HG03575 (cell line): ENCODE results near the gene ZDHHC11.
"Not testable (repeated sequence)": the region's sequence is repeated elsewhere in the genome, so short reads cannot be mapped to it uniquely, and the experiment has no call there.

Experiments
- ATAC-seq: cut with Tn5 transposase; IDR thresholded peaks from one replicate; pipeline ENCODE4 v1.9.1; 2021; ENCODE audit not compliant: unreplicated experiment, insufficient number of reproducible peaks, low FRiP score; ENCODE audit errors: extremely low read depth

The ZDHHC11 gene

GRCh38 chr5:784428-785177 is 66.2 kb downstream of the ZDHHC11 start, which contains the start of gene ZDHHC11B:
TSS of gene ZDHHC11B (minus strand) at chr5:784729. CDS start at chr5:766919, 17,810 bp downstream.
- ATAC-seq, result not testable (repeated sequence)

GRCh38 chr5:783881-784427 is 66.8 kb downstream of the ZDHHC11 start:
- ATAC-seq, result not testable (repeated sequence)

GRCh38 chr5:783049-783802 is 67.6 kb downstream of the ZDHHC11 start:
- not testable (repeated sequence) for ATAC-seq

- not testable (repeated sequence) for ATAC-seq
Measured at GRCh38 chr5:782356-782755, 68.4 kb downstream of the ZDHHC11 start.

DNA sequence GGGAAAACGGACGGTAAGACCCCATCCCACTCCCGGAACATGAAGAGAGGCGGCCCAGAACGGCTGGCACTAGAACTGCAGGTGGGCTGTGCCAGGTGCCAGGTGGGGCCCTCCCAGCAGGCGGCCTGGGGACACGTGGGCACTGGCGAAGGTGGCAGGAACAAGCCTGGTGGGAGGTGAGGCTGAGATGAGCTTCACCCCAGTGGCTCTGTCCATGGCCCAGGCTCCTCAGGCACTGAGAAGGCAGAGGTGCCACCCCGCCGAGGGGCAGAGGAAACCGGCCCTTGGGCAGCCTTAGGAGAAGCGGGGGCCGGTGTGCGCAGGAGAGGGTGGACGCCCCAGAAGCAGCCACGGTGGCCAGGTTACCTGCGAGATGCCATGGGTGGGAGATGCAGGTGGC is 70.2 kb downstream of the ZDHHC11 start:
- ATAC-seq, result not testable (repeated sequence)

GRCh38 chr5:778967-779366 is 71.8 kb downstream of the ZDHHC11 start:
- ATAC-seq, result not testable (repeated sequence)

- ATAC-seq, result not testable (repeated sequence)
Measured at GRCh38 chr5:778421-778820, 72.4 kb downstream of the ZDHHC11 start.

GRCh38 chr5:777756-778161 is 73.0 kb downstream of the ZDHHC11 start:
- no peak for ATAC-seq

GRCh38 chr5:776862-777711 is 73.7 kb downstream of the ZDHHC11 start:
- ATAC-seq, result no peak

DNA sequence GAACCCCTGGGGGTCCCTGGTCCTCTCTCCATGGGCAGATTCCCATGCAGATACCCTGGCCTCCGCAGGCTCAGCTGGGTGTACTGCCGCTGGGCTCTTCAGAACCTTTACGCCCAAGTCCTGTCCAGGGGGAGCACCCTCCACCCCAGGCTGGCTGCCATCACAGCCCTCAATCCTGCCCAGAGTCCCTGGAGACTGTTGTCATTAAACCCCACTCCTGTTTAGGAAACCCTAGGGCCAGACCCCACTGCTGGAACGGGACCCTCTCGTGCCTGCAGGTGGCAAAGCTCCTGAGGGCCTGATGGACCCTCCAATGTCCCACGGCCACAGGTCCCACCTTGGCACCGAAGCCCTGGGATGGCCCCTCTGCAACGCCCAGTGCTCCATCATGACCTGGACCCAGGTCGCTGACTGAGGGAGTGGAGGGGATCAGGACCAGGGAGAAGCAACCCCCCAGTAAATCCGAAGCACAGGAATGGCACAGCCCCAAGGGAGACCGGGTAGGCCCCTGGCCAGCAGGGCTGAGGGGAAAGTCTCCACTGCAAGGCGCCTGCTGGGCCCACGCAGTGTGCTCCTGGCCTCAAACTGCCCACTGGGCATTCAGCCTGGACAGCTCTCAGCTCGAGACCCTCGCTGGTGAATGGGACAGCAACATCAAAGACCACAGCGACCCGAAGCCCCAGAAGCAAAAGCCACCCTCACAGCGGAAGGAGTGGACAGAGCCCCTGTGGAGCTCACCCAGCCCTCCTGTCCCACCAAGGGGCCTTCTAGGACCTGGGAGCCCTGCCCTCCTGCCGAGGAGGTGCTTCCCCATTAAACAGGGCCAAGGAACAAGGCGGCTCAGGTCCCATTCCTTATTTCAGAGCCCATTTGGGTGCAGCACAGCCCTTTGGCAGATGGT is 74.6 kb downstream of the ZDHHC11 start:
- ATAC-seq, result no peak

DNA sequence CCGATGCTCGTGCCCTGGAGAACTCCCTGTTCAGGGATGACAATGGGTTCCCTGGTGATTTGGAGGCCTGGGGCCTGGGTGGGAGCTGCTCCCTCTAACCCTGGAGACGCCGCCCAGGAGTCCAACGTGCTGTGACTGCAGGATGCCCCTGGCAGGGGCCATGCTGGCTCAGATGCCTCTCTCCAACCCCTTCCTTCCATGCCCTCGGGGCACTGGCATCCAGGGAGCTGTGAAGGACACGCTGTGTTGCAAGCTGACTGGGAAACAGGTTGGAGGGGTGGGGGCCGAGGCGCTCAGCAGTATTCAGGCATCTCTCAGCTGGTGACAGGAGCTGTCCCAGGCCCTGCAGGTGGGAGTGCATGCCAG is 75.2 kb downstream of the ZDHHC11 start:
- ATAC-seq, result not testable (repeated sequence)

DNA sequence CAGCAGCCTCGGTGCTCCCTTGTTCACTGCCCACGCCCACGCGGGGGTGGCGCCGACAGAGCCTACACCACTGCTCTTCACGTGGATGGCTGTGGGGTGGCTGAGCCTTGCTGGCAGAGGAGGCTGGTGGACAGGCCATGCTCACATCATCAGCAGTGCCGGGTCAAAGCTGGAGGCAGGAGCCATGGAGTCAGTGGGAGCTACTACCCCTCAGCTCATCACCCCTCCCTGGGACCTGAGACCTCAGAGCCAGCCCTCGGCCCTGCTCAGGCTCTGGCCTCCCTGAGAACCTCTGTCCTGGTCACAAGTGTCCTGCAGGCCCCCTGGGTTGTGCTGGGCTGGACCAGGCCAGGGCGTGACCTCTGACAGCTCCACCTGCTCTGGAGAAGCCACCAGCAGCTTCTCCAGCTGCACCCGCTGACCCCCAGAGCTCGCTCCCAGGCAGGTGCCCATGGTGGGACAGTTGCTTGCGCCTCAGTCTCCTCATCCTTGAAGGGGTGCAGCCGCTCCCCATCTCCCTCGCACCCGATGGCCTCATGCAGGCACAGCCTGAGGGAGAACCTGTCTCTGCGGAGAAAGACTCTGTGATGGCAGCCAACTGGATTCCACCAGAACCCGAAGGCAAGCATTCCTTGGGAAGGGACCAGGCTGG is 75.8 kb downstream of the ZDHHC11 start:
- ATAC-seq, result not testable (repeated sequence)

- not testable (repeated sequence) for ATAC-seq
Measured at GRCh38 chr5:774304-774703, 76.5 kb downstream of the ZDHHC11 start.

DNA sequence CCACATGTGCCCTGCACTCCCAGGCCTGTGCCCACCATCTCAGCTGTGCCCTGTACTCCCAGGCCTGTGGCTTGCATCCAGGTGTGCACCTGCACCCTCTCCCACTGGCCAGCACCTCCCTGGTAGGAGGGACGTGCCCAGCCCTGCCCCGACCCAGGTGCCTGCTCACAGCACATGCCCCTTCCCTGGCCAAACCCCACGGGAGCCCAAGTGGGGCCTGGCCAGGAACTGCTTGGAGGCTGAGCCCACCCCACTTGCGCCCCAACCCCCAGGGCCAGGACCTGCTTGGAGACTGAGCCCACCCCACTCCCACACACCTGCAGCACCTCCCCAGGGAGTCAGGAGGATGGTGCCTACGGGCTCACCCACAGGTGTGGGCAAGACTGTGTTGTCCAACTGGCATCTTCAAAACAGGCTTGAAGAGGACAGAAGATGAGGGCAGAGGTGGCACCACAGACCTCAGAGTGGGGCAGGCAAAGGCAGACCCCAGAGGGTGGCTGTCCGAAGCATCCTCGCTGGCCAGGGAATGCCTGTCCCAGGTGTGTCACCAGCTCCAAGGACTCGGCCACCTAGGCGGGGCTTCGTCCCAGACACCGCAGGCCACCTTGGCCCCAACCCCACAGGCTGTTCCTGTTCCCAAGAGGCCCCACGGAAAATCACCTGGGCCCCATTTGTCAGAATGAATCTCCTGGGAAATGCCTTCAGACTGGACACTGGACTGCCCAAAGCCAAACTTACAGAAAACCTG is 77.1 kb downstream of the ZDHHC11 start:
- ATAC-seq, result no peak

DNA sequence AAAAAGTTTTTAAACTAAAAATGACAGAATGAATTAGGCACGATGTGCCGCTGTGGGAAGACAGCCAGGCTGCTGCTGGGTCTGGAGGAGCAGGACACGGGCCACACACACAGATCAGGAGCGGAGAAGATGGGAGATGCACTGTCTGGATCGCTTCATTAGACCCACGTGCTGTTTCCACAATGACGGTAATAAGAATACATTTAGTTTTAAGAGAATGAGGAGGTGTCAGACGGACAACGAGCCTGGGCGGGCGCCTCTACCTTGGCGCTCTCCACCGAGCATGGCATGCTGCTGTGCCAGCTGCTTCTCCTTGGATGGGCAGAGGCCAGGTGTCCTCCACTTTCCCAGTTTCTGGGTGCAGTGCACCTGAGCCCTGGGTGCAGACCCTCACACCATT is 77.9 kb downstream of the ZDHHC11 start:
- not testable (repeated sequence) for ATAC-seq

- not testable (repeated sequence) for ATAC-seq
Measured at GRCh38 chr5:772547-772890, 78.3 kb downstream of the ZDHHC11 start.
